GM12878 (cell line): ENCODE data around the gene NCBP2L. TPM values are rescaled to one million over a fixed set of nuclear protein-coding genes. Genes with fewer than 3 reads are reported as not detected.

ENCODE experiments used
- ASH2L ChIP-seq: fragments of 300-600, 200-600 bp; sonication (generic); IDR thresholded peaks from 2 replicates; pipeline ENCODE4 v1.6.1; 2017; ENCODE audit warnings: low read depth, mild to moderate bottlenecking, borderline replicate concordance
- BHLHE40 ChIP-seq, 2 experiments: fragments of 450-650 bp in 1 of 2; IDR thresholded peaks; 2 replicates each; pipeline ENCODE4 v1.6.1; 2011 to 2017; ENCODE audit warnings: low read depth in 2 of 2, borderline replicate concordance in 1 of 2, improper control_type of control experiment in 1 of 2, low read length in 1 of 2, mild to moderate bottlenecking in 1 of 2
- CEBPB ChIP-seq, 2 experiments: fragments of 150-350 bp in 1 of 2; IDR thresholded peaks; 2 replicates each; pipeline ENCODE4 v1.6.1; 2012 to 2014; ENCODE audit warnings: low read depth in 2 of 2, low read length in 2 of 2, borderline replicate concordance in 1 of 2, inconsistent platforms in 1 of 2
- CHD1 ChIP-seq: IDR thresholded peaks from 2 replicates; pipeline ENCODE4 v1.6.1; 2012; ENCODE audit warnings: low read depth, low read length, improper control_type of control experiment
- FOXM1 ChIP-seq: IDR thresholded peaks from 2 replicates; pipeline ENCODE4 v1.6.1; 2012; ENCODE audit warnings: low read depth, mild to moderate bottlenecking, inconsistent platforms, low read length, moderate library complexity
- GABPA ChIP-seq: IDR thresholded peaks from 2 replicates; pipeline ENCODE4 v1.6.1; 2014; ENCODE audit warnings: antibody characterized with exemption, low read depth, mild to moderate bottlenecking, inconsistent platforms
- MEF2B ChIP-seq: fragments of 450-650 bp; IDR thresholded peaks from 2 replicates; pipeline ENCODE4 v1.6.1; 2018; ENCODE audit warnings: mild to moderate bottlenecking, moderate library complexity; ENCODE audit not compliant: partially characterized antibody, poor library complexity, severe bottlenecking
- SREBF2 ChIP-seq: IDR thresholded peaks from 2 replicates; pipeline ENCODE4 v1.6.1; 2012; ENCODE audit warnings: mild to moderate bottlenecking, low read length
- TBL1XR1 ChIP-seq: IDR thresholded peaks from 2 replicates; pipeline ENCODE4 v1.6.1; 2012; ENCODE audit warnings: low read depth, low read length, improper control_type of control experiment
- TCF7 ChIP-seq: IDR thresholded peaks from 2 replicates; pipeline ENCODE4 v1.6.1; 2014; ENCODE audit warnings: antibody characterized with exemption, borderline replicate concordance
- ZBED1 ChIP-seq: IDR thresholded peaks from 2 replicates; pipeline ENCODE4 v1.6.1; 2016; ENCODE audit warnings: borderline replicate concordance
- ZNF274 ChIP-seq: IDR thresholded peaks from one replicate; pipeline ENCODE4 v1.8.0; 2011; ENCODE audit not compliant: insufficient read length, insufficient read depth
- polyA plus RNA-seq, 11 experiments: library from polyadenylated mRNA; depleted of rRNA in 4 of 11; unstranded in 6 of 11; stranded (reverse) in 5 of 11; fragments of >200 nt; fragmentation: Nextera tagmentation in 4 of 11; fragmentation: Illumina TruSeq in 1 of 11; extraction: Ambion mirVana in 4 of 11; extraction: Trizol in 1 of 11; gene quantifications; 1 replicate in 1 of 11; 2 replicates in 10 of 11; pipeline versions ENCODE4 v1.2.1 to v1.2.3, GENCODE V29; 2011 to 2016; ENCODE audit warnings: inconsistent platforms in 2 of 11, missing spikeins in 2 of 11, low read depth in 1 of 11
- total RNA-seq, 4 experiments: library from RNA; depleted of rRNA in 3 of 4; stranded (reverse); fragments of >200 nt in 3 of 4; fragmentation: Illumina TruSeq in 1 of 4; extraction: Trizol in 1 of 4; gene quantifications; 2 replicates each; pipeline versions ENCODE4 v1.2.1 to v1.2.3, GENCODE V29; 2013 to 2021
- TF ChIP-seq, protein P1 (sequence below): IDR thresholded peaks from 2 replicates; pipeline ENCODE4 v1.6.1; 2012; ENCODE audit warnings: low read length, inconsistent platforms
- TF ChIP-seq, protein P2 (sequence below): fragments of 450-650 bp; IDR thresholded peaks from 2 replicates; pipeline ENCODE4 v1.6.1; 2017; ENCODE audit warnings: mild to moderate bottlenecking
- TF ChIP-seq, protein P3 (sequence below): fragments of 450-650 bp; IDR thresholded peaks from 2 replicates; pipeline ENCODE4 v1.6.1; 2017; ENCODE audit warnings: low read depth, mild to moderate bottlenecking, moderate library complexity
- TF ChIP-seq, protein P4 (sequence below): fragments of 450-650 bp; IDR thresholded peaks from 2 replicates; pipeline ENCODE4 v1.6.1; 2016; ENCODE audit warnings: mild to moderate bottlenecking, moderate library complexity, borderline replicate concordance
- TF ChIP-seq, protein P5 (sequence below): IDR thresholded peaks from 2 replicates; pipeline ENCODE4 v1.6.1; 2011; ENCODE audit warnings: mild to moderate bottlenecking, low read depth, low read length, moderate library complexity; ENCODE audit not compliant: insufficient replicate concordance

Gene NCBP2L
- total and polyA plus RNA-seq, 10 of the 15 experiments (the other 5 are each of a cell fraction or from before 2014, with no cell fraction given): not detected

DNA sequence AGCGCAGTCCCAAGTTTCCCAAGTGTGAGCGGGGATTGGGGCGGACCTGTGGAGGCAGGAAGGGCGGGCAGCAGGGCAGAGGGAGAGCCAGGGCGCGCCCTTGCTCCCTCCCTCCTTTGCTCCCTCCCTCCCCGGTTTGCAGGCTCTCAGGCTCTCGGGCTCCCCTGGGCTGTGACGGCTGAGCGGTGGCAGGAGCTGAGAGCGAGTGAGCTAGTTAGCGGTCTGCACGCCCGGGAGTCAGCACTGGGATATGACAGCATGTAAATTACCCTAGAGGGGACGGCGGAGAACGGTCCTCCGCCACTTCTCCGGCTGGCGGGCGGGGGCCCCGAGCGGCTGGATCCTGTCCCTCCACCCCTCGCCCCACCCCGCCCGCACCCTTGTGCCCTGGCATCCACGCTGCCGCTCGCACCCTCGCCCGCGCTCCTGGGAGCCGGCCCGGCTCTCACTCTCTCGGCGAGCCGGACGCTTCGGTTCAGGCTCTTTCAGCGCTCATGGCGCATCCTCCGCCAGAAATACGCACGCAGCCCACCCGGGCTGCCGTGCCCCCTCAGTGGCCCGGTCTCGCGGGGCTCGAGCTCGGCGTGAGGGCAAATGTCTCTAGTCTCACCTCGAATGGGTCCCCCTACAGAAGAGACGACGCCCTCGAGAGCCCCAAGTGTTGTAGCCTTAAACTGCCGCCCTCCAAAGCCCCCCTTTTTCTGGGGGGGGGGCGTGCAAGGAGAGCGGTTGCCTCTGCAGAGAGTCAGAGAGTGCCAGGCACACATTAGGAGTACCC, 1.6 kb upstream of the NCBP2L start, which contains the start of gene TSC22D3 (continued):
- TF ChIP-seq GABPA (no peak), ZNF274 (no peak), MEF2B (peak; percentile 19), ZBED1 (no peak), TCF7 (no peak), TBL1XR1 (no peak), CEBPB (IDR thresholded peaks at IDR 0.05; ENCODE audit: borderline replicate concordance in 1 of 2, low read depth in 2 of 2, low read length in 2 of 2) (no peak), FOXM1 (no peak), CHD1 (no peak), BHLHE40 (IDR thresholded peaks at IDR 0.05; ENCODE audit: borderline replicate concordance in 1 of 2, low read depth in 2 of 2, low read length in 1 of 2) (peak in 1 of 2 experiments; percentile 33; a peak in 1 of 4 replicates), ASH2L (no peak), SREBF2 (no peak)
- TF ChIP-seq, protein P1, sequence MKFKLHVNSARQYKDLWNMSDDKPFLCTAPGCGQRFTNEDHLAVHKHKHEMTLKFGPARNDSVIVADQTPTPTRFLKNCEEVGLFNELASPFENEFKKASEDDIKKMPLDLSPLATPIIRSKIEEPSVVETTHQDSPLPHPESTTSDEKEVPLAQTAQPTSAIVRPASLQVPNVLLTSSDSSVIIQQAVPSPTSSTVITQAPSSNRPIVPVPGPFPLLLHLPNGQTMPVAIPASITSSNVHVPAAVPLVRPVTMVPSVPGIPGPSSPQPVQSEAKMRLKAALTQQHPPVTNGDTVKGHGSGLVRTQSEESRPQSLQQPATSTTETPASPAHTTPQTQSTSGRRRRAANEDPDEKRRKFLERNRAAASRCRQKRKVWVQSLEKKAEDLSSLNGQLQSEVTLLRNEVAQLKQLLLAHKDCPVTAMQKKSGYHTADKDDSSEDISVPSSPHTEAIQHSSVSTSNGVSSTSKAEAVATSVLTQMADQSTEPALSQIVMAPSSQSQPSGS: no peak
- TF ChIP-seq, protein P2, sequence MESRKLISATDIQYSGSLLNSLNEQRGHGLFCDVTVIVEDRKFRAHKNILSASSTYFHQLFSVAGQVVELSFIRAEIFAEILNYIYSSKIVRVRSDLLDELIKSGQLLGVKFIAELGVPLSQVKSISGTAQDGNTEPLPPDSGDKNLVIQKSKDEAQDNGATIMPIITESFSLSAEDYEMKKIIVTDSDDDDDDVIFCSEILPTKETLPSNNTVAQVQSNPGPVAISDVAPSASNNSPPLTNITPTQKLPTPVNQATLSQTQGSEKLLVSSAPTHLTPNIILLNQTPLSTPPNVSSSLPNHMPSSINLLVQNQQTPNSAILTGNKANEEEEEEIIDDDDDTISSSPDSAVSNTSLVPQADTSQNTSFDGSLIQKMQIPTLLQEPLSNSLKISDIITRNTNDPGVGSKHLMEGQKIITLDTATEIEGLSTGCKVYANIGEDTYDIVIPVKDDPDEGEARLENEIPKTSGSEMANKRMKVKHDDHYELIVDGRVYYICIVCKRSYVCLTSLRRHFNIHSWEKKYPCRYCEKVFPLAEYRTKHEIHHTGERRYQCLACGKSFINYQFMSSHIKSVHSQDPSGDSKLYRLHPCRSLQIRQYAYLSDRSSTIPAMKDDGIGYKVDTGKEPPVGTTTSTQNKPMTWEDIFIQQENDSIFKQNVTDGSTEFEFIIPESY: no peak
- TF ChIP-seq, protein P3, sequence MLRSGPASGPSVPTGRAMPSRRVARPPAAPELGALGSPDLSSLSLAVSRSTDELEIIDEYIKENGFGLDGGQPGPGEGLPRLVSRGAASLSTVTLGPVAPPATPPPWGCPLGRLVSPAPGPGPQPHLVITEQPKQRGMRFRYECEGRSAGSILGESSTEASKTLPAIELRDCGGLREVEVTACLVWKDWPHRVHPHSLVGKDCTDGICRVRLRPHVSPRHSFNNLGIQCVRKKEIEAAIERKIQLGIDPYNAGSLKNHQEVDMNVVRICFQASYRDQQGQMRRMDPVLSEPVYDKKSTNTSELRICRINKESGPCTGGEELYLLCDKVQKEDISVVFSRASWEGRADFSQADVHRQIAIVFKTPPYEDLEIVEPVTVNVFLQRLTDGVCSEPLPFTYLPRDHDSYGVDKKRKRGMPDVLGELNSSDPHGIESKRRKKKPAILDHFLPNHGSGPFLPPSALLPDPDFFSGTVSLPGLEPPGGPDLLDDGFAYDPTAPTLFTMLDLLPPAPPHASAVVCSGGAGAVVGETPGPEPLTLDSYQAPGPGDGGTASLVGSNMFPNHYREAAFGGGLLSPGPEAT: 0 out of 2 replicates have a peak, but pooled peaks have one; percentile 29
- TF ChIP-seq, protein P4, sequence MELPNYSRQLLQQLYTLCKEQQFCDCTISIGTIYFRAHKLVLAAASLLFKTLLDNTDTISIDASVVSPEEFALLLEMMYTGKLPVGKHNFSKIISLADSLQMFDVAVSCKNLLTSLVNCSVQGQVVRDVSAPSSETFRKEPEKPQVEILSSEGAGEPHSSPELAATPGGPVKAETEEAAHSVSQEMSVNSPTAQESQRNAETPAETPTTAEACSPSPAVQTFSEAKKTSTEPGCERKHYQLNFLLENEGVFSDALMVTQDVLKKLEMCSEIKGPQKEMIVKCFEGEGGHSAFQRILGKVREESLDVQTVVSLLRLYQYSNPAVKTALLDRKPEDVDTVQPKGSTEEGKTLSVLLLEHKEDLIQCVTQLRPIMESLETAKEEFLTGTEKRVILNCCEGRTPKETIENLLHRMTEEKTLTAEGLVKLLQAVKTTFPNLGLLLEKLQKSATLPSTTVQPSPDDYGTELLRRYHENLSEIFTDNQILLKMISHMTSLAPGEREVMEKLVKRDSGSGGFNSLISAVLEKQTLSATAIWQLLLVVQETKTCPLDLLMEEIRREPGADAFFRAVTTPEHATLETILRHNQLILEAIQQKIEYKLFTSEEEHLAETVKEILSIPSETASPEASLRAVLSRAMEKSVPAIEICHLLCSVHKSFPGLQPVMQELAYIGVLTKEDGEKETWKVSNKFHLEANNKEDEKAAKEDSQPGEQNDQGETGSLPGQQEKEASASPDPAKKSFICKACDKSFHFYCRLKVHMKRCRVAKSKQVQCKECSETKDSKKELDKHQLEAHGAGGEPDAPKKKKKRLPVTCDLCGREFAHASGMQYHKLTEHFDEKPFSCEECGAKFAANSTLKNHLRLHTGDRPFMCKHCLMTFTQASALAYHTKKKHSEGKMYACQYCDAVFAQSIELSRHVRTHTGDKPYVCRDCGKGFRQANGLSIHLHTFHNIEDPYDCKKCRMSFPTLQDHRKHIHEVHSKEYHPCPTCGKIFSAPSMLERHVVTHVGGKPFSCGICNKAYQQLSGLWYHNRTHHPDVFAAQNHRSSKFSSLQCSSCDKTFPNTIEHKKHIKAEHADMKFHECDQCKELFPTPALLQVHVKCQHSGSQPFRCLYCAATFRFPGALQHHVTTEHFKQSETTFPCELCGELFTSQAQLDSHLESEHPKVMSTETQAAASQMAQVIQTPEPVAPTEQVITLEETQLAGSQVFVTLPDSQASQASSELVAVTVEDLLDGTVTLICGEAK: no peak
- TF ChIP-seq, protein P5, sequence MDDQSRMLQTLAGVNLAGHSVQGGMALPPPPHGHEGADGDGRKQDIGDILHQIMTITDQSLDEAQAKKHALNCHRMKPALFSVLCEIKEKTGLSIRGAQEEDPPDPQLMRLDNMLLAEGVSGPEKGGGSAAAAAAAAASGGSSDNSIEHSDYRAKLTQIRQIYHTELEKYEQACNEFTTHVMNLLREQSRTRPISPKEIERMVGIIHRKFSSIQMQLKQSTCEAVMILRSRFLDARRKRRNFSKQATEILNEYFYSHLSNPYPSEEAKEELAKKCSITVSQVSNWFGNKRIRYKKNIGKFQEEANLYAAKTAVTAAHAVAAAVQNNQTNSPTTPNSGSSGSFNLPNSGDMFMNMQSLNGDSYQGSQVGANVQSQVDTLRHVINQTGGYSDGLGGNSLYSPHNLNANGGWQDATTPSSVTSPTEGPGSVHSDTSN: no peak
